NCI-H526 treated with DMSO at 0.1 percent for 48 hours (cell line): ENCODE measurements around the gene YIF1A.
"Not testable (repeated sequence)": the region's sequence is repeated elsewhere in the genome, so short reads cannot be mapped to it uniquely, and the experiment has no call there.

ENCODE experiments used
- DNase-seq: peaks from one replicate; lab custom pipeline; 2025; lab: John Stamatoyannopoulos, UW

YIF1A gene

DNA sequence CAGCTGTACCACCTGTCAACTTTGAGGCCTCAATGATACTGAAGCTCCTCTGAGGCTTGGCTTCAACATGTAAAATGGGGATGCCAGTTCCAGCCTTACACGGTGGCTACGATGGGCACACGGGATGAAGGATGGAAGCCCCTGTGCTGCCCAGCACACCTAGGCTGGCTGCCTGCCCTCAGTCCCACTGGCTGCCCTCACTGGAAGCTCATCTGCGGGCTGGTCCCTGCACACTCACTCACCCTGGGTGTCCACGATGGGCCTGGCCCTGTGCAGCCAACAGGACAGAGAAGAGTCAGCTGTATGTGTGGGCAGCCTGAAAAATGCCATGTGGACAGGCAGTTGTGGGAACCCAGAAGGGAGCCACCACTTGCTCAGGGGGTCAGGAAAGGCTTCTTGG, 2.2 kb downstream of the YIF1A start:
- DNase-seq, result no peak

DNA sequence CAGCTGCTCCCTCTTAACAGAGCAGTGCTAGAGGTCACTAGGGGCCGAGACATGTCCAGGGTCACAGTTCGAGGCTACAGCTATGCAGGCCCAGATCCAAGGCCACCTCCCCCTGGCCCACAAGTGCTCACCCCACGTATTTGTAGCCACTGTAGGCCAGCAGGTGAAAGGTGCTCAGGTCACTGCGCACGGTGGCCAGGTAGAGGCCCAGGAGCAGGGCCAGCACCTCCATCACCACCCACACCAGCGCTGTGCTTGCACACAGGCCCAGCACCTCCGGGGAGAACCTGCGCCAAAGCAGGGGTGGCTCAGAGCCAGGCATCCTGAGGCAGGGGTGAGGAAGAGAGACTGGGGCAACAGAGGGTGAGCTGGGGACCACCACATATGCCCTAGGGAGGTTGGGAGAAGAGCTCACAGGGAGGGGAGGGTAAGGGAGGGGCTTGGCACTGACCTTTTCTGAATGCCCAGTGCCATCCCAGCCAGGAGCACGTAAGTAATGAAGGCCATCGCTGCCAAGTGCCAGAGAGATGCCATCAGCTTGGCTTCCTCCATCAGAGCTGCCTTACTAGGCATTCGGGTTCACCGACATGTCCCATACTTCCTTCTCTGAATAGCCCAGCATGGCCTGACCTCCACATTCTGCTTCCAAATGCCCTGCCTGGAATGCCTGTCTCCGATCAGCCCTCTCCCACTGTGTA, 3.5 kb downstream of the YIF1A start:
- DNase-seq, result no peak

DNA sequence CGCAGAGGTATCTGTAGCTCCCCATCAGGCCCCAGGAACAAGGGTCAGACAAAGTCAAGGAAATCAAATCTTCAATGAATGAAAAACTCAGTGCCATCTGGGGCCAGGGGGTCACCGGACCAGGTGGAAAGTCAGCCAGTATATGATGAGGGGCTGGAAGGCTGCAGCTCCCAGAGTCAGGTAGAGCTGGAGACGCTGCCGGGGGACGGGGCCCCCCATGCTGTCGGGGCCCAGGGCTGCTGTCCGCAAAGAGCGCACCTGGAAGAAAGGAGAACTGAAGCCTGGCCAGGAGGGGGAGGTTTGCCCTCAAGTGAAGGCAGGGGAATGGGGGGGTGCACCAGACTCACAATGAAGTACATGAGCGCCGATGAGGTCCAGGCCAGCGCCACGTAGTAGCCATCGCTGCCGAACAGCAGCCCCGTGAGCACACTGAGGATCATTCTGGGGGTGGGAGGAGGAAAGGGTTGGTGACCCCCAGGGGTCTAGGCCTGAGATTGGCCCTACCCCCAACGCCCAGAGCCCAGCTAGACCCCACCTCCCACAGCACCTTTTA, 4.3 kb downstream of the YIF1A start:
- no peak for DNase-seq

DNA sequence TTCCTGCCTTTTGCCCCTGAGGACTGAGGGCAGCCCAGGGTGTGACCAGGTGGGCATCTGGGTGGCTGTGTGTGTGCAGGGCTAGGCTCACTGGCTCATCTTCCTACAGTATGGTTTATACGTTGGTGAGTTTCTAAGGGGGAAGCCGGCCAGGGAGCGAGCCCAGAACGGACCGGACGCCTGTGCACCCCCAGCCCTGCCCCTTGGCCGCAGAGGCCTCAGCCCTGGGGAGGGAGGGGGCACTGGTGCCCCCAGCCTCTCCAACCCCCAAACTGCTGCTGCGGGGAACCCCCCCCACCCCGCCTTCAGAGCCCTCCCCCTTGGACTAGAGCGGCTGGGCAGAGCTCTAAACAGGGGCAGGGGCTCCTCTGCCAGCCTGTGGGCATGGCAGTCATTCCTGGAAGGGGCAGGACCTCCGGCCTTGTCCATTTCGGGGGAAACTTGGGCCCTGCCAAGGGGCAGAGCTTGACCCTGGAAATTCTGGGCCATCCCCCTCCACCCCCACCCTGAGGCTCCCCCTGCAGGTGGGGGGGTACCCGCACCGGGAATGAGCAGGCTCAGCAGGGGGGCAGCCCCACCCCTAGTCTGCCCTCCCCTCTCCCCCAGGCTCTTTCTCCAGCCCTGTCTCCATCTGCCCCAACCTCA, 5.4 kb downstream of the YIF1A start:
- no peak for DNase-seq

DNA sequence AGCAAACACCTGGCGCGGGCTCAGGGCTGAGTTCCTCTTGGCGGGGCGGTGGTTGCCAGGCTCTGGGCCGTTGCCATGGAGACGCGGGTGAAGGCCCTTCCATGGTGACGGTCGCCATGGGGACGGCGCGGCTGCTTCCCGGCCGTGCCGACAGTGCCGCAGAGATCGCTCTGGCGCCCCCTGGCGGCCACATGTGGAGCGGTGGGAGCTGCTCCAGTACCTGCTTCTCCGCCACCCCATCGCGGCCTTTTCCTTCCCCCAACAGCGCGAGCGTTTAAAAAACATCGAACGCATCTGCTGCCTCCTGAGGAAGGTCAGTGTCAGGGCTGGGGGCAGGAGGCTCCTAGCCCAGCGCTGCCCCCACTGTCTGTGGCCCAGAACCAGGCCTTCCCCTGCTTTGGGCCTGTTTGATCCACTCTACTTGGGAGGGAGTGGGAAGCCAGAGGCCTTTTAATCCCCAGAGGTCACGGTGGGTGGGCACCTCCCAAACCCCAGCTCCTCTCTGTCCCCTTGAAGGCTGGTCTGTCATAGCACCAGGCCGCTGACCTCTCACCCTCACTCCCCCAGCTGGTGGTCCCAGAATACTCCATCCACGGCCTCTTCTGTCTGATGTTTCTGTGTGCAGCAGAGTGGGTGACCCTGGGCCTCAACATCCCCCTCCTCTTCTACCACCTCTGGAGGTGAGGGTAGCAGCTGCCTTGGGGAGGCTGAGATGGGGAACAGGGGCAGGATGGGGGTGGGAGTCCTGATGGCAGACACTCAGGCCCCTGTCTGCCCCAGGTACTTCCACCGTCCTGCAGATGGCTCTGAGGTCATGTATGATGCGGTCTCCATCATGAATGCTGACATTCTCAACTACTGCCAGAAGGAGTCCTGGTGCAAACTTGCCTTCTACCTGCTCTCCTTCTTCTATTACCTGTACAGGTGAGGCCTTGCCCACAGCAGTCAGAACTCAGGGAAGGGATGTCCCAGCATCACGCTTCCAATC, 6.2 kb downstream of the YIF1A start:
- peak; percentile 96 for DNase-seq

DNA sequence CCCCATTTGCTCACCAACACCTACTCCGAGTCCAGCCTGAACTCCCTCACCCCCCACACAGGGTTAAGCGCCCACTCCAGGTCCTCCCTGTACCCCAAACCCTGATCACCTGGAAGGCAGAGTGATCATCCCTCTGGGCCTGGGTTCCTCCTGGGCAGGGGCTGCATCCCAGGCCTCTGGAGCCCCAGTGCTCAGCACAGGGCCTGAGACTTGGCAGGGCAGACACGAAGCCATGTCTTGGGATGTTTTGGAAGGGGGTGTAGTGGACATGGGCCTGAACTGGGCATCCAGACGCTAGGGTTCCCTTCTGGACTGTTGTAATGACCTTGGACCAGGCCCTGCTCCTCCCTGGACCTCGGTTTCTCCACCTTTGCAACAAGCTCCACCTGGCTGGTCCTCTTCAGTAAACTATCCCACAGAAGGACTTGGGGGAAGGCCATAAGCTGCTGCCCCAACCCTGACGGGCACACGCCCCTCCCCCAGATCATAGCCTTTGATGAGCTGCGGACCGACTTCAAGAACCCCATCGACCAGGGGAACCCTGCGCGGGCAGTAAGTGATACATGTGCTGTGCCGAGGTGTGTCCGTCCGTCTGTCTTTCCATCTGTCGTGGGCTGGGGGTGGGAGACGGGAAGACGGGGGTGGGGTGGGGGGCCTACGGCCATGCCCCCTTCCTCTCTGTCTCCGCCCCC, 7.0 kb downstream of the YIF1A start:
- no peak for DNase-seq

DNA sequence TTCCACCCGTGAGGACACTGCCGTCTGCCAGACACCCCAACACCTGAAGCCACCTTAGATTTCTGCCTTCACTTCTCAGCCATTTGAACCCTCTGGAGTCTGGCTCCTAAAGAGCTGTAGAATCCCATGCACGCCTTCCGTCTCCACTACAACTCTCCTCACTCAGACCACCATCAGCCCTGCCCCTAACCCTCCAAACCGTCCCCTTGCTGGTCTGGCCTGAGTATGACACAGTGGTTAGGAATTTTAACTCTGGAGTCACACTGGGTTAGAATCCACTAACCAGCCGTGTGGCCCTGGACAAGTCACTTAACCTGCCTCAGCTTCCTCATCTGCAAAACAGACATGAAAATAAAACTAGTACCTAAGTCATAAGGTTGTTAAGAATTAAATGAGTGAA, 7.9 kb downstream of the YIF1A start:
- no peak for DNase-seq

DNA sequence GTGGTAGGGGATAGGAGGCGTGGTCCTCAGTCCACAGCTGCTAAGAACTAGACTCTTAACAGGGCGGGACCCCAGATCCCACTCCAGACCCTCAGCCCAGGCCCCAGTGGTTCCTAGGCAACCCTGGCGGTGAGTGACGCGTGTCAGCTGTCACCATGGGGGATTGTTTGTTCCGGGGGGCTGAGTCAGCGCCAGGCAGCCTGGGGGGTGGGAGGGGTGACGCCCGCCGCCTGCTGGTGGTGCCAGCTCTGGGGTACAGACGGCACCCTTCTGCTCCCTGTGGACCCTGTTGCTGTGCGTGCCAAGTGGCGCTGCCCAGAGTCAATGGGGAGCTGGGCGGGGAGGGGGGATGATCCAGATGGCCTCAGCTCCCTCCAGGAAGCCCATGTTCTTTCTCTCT, 8.5 kb downstream of the YIF1A start:
- DNase-seq, result no peak

DNA sequence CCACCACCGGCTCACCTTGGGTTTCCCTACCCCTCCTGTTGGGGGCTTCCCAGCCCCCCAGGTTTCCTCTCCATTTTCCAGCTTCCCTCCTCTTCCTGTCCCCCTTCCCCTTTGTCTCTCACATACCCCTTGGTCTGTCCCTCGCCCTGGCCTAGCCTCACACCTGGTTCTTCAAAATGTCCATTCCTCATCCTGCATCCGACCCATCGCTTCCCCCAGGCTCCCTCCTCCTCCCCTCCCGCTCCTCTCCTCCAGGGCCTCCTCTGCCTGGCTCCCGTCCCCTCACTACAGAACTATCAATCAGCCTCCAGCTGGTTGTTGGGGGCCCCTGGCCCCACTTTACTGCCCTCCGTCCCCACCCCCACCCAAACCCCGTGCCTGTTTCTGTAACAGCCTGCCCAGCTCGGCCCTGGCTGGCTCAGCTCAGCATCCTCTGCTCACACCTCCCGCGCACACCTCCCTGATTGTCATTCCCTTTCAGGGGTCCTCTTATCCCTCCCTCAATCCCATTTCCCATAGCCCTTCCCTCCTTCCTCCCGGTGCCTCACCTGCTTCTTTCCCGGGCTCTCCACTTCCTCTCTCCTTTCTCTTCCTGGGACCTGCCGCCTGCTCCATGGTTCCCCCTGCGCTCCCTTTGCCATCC, 9.7 kb downstream of the YIF1A start:
- no peak for DNase-seq

DNA sequence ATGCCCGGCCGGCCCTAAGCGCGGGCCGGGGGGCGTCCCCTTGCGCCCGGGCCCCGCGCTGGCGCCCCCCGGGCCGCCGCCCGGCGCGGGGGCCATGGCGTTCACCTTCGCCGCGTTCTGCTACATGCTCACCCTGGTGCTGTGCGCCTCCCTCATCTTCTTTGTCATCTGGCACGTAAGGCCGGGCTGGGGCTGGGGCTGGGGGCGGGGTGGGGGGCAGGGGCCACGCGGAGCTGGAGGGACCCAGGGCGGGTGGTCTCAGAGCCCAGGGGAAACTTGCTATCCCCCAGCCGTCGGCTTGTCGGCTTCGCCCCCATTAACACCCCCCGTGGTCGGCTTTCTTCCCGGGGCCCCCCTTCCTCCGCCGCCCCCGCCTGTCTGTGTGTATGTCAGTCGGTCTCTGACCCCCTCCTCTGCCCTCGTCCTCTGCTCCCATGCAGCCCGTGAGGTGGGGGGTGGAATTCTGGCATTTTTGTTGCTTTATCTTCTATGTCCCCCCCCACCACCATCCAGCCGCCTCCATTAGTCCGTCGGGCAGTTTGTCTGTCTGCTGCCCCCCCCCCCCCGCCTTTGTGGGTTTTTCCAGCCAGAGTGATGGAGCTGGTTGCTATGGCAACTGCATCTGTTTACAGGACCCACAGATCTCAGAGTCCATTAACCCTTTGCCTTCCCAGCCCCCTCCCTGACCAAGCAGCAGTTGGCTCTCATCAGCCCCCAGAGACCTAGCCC, 10.4 kb downstream of the YIF1A start:
- no peak for DNase-seq

DNA sequence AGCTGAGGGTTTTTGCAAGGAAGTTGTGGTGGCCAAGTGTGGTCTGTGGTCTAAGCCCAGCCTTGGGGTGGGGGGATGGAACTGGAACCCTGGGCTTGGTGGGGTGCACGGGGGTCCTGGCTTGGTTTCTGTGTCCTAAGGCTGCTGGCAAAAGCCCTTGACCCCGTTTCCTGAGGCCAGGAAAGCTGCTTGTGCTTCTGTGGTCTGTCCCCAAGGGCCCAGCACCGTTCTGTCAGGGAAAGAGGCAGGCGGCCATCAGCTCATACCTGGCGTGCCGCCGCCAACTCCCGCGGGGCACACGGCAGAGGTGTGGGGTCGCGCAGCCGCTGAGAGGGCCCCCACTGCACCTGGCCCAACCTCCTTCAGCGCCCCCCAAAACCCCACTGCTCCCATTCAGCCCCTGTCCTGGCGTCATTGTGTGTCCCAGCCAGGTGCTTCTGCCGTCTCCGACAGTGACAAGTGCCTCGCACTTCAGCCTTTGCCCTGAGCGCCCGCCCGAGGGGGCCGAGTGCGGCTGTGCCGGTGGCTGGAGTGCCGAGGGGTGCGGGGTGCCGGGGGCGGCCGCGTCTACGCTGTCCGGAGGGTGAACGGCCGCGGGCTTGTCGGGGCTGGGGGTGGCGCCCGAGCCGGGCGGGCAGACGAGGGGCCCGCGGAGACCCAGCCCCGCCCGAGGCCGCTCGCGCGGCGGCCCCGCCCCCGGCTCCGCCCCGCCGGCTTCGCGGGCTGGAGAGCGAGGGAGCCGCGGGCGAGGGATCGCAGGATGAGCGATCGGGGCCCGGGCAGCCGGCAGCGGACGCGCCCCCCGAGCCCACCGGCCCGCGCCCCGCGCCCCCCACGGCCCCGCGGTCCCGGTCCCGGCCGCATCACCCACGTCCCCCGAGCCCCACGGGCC, 11.2 kb downstream of the YIF1A start, which contains the start of gene CNIH2:
TSS of gene CNIH2 (plus strand) at position 705 of the 892 bp plus-strand sequence. CDS start 282 bp downstream, outside the sequence.
- no peak for DNase-seq

DNA sequence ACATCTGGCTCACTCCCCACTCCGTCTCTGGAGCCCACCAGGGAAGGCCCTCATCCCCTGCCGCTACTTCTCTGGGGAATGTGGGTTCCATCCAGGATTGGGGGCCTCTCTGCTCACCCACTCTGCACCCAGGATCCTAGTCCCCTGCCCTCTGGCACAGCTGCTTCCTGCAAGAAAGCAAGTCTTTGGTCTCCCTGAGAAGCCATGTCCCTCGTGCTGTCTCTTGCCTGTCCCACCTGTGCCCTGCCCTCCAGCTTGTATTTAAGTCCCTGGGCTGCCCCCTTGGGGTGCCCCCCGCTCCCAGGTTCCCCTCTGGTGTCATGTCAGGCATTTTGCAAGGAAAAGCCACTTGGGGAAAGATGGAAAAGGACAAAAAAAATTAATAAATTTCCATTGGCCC, 11.9 kb downstream of the YIF1A start:
- not testable (repeated sequence) for DNase-seq

DNA sequence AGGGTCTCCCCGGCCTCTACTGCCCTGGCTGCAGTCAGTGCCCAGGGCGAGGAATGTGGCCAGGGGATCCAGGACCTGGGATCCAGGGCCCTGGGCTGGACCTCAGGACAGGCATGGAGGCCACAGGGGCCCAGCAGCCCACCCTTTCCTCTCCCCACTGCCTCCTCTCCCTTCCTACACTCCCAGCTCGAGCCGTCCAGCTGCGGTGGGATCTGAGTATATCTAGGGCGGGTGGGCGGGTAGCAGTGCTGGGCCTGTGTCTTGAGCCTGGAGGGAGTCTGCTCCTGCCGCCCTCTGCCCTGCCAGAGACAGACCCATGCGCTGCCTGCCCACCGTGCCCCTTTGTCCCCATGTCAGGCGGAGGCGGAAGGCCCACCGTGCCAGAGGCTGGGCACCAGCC, 12.3 kb downstream of the YIF1A start:
- not testable (repeated sequence) for DNase-seq

DNA sequence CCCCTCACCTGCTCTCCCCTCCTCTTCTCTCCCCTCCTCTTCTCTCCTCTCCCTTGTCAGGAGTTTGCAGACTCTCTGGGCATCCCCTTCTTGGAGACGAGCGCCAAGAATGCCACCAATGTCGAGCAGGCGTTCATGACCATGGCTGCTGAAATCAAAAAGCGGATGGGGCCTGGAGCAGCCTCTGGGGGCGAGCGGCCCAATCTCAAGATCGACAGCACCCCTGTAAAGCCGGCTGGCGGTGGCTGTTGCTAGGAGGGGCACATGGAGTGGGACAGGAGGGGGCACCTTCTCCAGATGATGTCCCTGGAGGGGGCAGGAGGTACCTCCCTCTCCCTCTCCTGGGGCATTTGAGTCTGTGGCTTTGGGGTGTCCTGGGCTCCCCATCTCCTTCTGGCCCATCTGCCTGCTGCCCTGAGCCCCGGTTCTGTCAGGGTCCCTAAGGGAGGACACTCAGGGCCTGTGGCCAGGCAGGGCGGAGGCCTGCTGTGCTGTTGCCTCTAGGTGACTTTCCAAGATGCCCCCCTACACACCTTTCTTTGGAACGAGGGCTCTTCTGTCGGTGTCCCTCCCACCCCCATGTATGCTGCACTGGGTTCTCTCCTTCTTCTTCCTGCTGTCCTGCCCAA, 12.8 kb downstream of the YIF1A start:
- no peak for DNase-seq

DNA sequence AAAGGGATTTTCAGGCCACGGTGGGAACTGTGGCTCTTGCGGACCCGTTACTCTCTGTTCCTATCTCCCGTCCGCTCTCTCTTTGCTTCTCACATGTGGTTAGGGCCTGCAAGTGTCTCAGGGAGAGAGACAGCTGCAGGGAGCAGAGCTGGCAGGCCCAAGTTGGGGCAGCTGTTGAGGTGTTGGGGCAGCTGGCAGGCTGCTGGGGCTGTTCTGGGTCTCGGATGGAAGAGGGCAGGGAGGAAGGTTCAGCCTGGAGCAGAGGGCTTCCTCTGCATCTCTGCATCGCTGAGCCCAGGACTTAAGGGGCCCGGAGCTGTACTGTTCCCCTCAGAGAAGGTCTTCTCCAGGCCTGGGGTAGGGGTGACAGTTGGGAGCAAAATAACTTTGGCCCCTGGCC, 13.5 kb downstream of the YIF1A start:
- no peak for DNase-seq

DNA sequence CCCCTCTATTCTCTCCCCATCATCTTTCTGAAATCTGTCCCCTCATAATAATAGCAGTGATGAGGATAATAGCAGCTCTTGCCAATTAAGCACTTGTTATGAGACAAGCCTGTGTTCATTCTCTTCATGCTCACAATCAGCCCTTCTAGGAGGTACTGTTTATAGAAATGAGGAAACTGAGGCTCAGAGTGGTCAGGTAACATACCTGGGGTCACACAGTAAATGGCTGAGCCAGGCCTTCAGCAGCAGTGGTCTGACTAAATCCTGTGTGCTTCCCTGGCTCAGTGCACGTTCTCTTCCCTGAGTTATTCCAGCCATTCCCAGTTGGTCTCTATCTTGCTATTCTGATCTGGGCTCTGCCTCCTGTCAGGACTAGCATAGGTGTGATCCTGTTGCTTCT, 14.7 kb downstream of the YIF1A start:
- DNase-seq, result no peak

DNA sequence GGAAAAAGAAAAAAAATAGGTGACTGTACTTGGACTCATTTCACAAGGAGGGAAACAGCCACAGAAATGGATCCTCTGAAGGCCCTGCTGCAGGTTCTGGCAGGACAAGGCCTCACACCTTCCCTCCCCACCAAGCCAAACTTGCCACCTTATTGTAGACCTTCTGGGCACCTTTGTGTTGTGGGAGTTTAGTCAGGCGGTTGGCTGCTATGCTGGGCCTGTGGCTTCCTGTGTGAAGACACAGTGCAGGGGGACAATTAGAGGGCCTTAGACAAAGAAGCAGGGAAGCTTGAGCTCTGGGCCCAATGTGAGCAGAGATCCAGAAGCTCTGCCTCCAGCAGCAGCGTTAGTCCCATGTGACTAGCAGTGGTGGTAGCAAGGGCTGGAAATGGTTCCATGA, 16.3 kb downstream of the YIF1A start:
- DNase-seq, result no peak

DNA sequence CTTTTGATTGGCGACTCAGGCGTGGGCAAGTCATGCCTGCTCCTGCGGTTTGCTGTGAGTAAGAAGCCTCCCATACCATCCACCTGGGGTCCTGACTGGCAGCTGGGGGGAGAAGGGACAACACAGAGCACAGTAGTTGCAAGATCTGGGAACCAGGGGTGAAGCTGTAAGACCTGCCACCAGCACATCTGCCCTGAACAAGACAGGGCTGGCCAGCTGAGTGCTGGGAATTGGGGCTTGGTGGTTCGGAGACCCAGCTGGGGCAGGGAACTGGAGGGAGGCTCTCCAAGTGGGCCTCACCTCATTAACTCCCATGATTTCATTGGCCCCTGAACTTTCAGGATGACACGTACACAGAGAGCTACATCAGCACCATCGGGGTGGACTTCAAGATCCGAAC, 17.1 kb downstream of the YIF1A start:
- DNase-seq, result no peak
